NB4 (cell line): ENCODE measurements around the gene TEX10.

Experiments used
- CTCF ChIP-seq: IDR thresholded peaks from one replicate; pipeline ENCODE4 v1.5.1; 2012; ENCODE audit warnings: low read depth, low read length
- POLR2A ChIP-seq: IDR thresholded peaks from 2 replicates; pipeline ENCODE4 v1.6.1; 2011; ENCODE audit warnings: mild to moderate bottlenecking; ENCODE audit not compliant: insufficient read length; ENCODE audit errors: extremely low read depth
- TF ChIP-seq, protein P1 (sequence below): IDR thresholded peaks from 2 replicates; pipeline ENCODE4 v1.6.1; 2011; ENCODE audit warnings: low read depth, low read length

DNA sequence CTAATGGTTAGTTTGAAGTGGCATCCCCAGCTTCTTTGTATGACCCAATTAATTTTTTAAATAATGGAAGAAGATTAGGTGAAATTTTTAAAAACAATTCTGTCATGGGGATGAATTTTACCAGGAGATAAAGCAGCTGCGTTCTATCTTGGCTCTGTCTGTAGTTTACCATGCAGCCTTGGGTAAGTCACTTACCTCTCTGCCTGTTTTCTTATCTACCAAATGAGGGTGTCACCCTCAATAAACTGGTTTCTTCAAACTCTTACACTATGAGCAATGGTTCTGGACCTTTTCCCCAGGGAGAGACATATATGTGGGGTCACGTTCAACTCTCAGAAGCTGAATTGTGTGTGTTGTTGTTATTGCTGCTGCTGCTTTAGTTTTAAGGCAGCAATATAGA, 71.7 kb downstream of the TEX10 start:
- TF ChIP-seq CTCF: no peak
- no peak for TF ChIP-seq POLR2A
- TF ChIP-seq, protein P1, sequence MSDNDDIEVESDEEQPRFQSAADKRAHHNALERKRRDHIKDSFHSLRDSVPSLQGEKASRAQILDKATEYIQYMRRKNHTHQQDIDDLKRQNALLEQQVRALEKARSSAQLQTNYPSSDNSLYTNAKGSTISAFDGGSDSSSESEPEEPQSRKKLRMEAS: no peak
